GM12878 (cell line): Measurements from ENCODE around the gene YAP1. TPM values are rescaled to one million over a fixed set of nuclear protein-coding genes. Genes with fewer than 3 reads are reported as not detected.

ENCODE experiments used
- ATAC-seq: fragments of 200-7000 bp; cut with Tn5 transposase; 3 replicates; pipeline ENCODE4 v1.9.1; 2020; ENCODE audit warnings: mild to moderate bottlenecking, moderate library complexity
- BruUV-seq: library from RNA; stranded (reverse); fragments of 400-500 nt; replicated peaks from 2 replicates; lab custom pipeline; 2021; lab: Mats Ljungman, UMichigan
- CTCF ChIA-PET: fragments of 300-600 bp; sonication (Branson Sonifier 250); formaldehyde crosslinking; extraction: SDS; loops from one replicate; lab custom pipeline; 2021; ENCODE audit warnings: inconsistent platforms; lab: Yijun Ruan, JAX
- POLR2A ChIA-PET: fragments of 350-600 bp; formaldehyde crosslinking; extraction: SDS; loops from one replicate; lab custom pipeline; 2021; ENCODE audit warnings: inconsistent platforms; lab: Charles Lee
- RAD21 ChIA-PET: fragments of 300-600 bp; sonication (Branson Sonifier 250); formaldehyde crosslinking; loops from one replicate; lab custom pipeline; 2023; ENCODE audit warnings: antibody characterized with exemption; ENCODE audit not compliant: unreplicated experiment; lab: Charles Lee
- SMC1A ChIA-PET: fragments of 300-600 bp; sonication (Branson Sonifier 250); formaldehyde crosslinking; loops from one replicate; lab custom pipeline; 2023; ENCODE audit not compliant: unreplicated experiment, uncharacterized antibody; lab: Charles Lee
- DNase-seq: peaks from one replicate; pipeline ENCODE4 v3.0.0-alpha.2; 2011; ENCODE audit warnings: low read depth, low spot score
- FAIRE-seq: peaks from 3 replicates; lab custom pipeline; 2011; peaks lifted over from hg19 to GRCh38; lab: Jason Lieb, UNC
- H2AFZ ChIP-seq: 2 replicates; pipeline ENCODE4 v1.6.0; 2011; ENCODE audit warnings: low read depth, low read length, control low read depth; ENCODE audit not compliant: control insufficient read depth
- H3K27ac ChIP-seq: 2 replicates; pipeline ENCODE4 v1.5.1; 2011; ENCODE audit warnings: control low read depth; ENCODE audit not compliant: control insufficient read depth, insufficient read depth
- H3K27me3 ChIP-seq, 2 experiments: replicated peaks in 1 of 2; 2 replicates each; pipeline versions ENCODE4 v1.6.0 to v1.6.1; 2011; ENCODE audit warnings: low read length in 1 of 2; ENCODE audit not compliant: control insufficient read depth in 2 of 2, insufficient read depth in 2 of 2
- H3K36me3 ChIP-seq, 2 experiments: 2 replicates each; pipeline ENCODE4 v1.5.1; 2011; ENCODE audit warnings: low read length in 1 of 2; ENCODE audit not compliant: control insufficient read depth in 2 of 2, insufficient read depth in 2 of 2
- H3K4me1 ChIP-seq: 2 replicates; pipeline ENCODE4 v1.6.1; 2011; ENCODE audit warnings: mild to moderate bottlenecking, low read length, moderate library complexity, mixed read lengths; ENCODE audit not compliant: control insufficient read depth, insufficient read depth
- H3K4me2 ChIP-seq: 2 replicates; pipeline ENCODE4 v1.6.0; 2011; ENCODE audit warnings: control low read depth; ENCODE audit not compliant: control insufficient read depth, insufficient read depth
- H3K4me3 ChIP-seq: fragments of 200-600 bp; sonication (generic); 2 replicates; pipeline ENCODE4 v1.5.1; 2016
- H3K79me2 ChIP-seq: 2 replicates; pipeline ENCODE4 v1.6.0; 2011; ENCODE audit warnings: low read length; ENCODE audit not compliant: control insufficient read depth, insufficient read depth
- H3K9ac ChIP-seq: 2 replicates; pipeline ENCODE4 v1.8.0; 2011; ENCODE audit warnings: low read length, control low read depth, mixed read lengths; ENCODE audit not compliant: control insufficient read depth, insufficient read depth
- H3K9me3 ChIP-seq: replicated peaks from 3 replicates; pipeline ENCODE4 v1.5.1; 2011; ENCODE audit warnings: mild to moderate bottlenecking, low read length; ENCODE audit not compliant: control insufficient read depth, insufficient read depth
- H4K20me1 ChIP-seq: 2 replicates; pipeline ENCODE4 v1.6.0; 2011; ENCODE audit not compliant: control insufficient read depth, insufficient read depth
- ATF7 ChIP-seq: fragments of 450-650 bp; IDR thresholded peaks from 2 replicates; pipeline ENCODE4 v1.6.1; 2016; ENCODE audit warnings: low read depth, mild to moderate bottlenecking
- IKZF1 ChIP-seq: fragments of 450-650 bp; conservative IDR thresholded peaks from 2 replicates; pipeline ENCODE4 v1.6.1; 2017; ENCODE audit warnings: antibody characterized with exemption, mild to moderate bottlenecking
- NR2C2 ChIP-seq: IDR thresholded peaks from 2 replicates; pipeline ENCODE4 v1.6.1; 2011; ENCODE audit warnings: borderline replicate concordance, low read depth; ENCODE audit not compliant: control insufficient read depth, insufficient read length
- PAX8 ChIP-seq: fragments of 450-650 bp; IDR thresholded peaks from 2 replicates; pipeline ENCODE4 v1.6.1; 2017; ENCODE audit warnings: mild to moderate bottlenecking, moderate library complexity
- PML ChIP-seq: IDR thresholded peaks from 2 replicates; pipeline ENCODE4 v1.6.1; 2012; ENCODE audit warnings: low read length, inconsistent platforms
- SMAD5 ChIP-seq: IDR thresholded peaks from 2 replicates; pipeline ENCODE4 v1.6.1; 2016; ENCODE audit warnings: antibody characterized with exemption, low read depth
- TBL1XR1 ChIP-seq: IDR thresholded peaks from 2 replicates; pipeline ENCODE4 v1.6.1; 2012; ENCODE audit warnings: low read depth, low read length, improper control_type of control experiment
- ZNF622 ChIP-seq: fragments of 450-650 bp; IDR thresholded peaks from 2 replicates; pipeline ENCODE4 v1.6.1; 2017; ENCODE audit warnings: mild to moderate bottlenecking, inconsistent platforms
- WGBS: methylation state at CpG from one replicate; pipeline ENCODE4 v1.1.6; 2016; ENCODE audit warnings: low lambda C conversion rate; ENCODE audit not compliant: insufficient replicate concordance, insufficient coverage; ENCODE audit errors: missing lambda C conversion rate; 5-methylcytosine and 5-hydroxymethylcytosine counted together
- in situ Hi-C: fragments of 300-500 bp; cut with MboI; formaldehyde crosslinking; loops from 9 replicates; pipeline ENCODE4 v1.14.3; 2018; ENCODE audit warnings: mixed read lengths
- intact Hi-C: fragments of 100-400 bp; cut with micrococcal nuclease; formaldehyde crosslinking; loops from one replicate; pipeline ENCODE4 v1.14.2; 2022; ENCODE audit not compliant: unreplicated experiment
- polyA plus RNA-seq, 11 experiments: library from polyadenylated mRNA; depleted of rRNA in 4 of 11; unstranded in 6 of 11; stranded (reverse) in 5 of 11; fragments of >200 nt; fragmentation: Nextera tagmentation in 4 of 11; fragmentation: Illumina TruSeq in 1 of 11; extraction: Ambion mirVana in 4 of 11; extraction: Trizol in 1 of 11; gene quantifications; 1 replicate in 1 of 11; 2 replicates in 10 of 11; pipeline versions ENCODE4 v1.2.1 to v1.2.3, GENCODE V29; 2011 to 2016; ENCODE audit warnings: inconsistent platforms in 2 of 11, missing spikeins in 2 of 11, low read depth in 1 of 11
- total RNA-seq, 4 experiments: library from RNA; depleted of rRNA in 3 of 4; stranded (reverse); fragments of >200 nt in 3 of 4; fragmentation: Illumina TruSeq in 1 of 4; extraction: Trizol in 1 of 4; gene quantifications; 2 replicates each; pipeline versions ENCODE4 v1.2.1 to v1.2.3, GENCODE V29; 2013 to 2021
- TF ChIP-seq, protein P1 (sequence below): fragments of 450-650 bp; IDR thresholded peaks from 2 replicates; pipeline ENCODE4 v1.6.1; 2017; ENCODE audit warnings: mild to moderate bottlenecking, low read depth, inconsistent platforms; ENCODE audit not compliant: poor library complexity, severe bottlenecking
- TF ChIP-seq, protein P2 (sequence below): IDR thresholded peaks from 2 replicates; pipeline ENCODE4 v1.6.1; 2012; ENCODE audit warnings: improper control_type of control experiment, low read depth, low read length; ENCODE audit not compliant: insufficient replicate concordance
- TF ChIP-seq, protein P3 (sequence below): IDR thresholded peaks from 2 replicates; pipeline ENCODE4 v1.6.1; 2011; ENCODE audit warnings: borderline replicate concordance, low read depth, mild to moderate bottlenecking, moderate library complexity, mixed read lengths, low read length; ENCODE audit not compliant: insufficient read depth; ENCODE audit errors: extremely low read length

The YAP1 gene
- total and polyA plus RNA-seq, 10 of the 15 experiments (the other 5 are each of a cell fraction or from before 2014, with no cell fraction given), result 0.03 to 0.33 (median 0.10) TPM; not detected in 6

DNA sequence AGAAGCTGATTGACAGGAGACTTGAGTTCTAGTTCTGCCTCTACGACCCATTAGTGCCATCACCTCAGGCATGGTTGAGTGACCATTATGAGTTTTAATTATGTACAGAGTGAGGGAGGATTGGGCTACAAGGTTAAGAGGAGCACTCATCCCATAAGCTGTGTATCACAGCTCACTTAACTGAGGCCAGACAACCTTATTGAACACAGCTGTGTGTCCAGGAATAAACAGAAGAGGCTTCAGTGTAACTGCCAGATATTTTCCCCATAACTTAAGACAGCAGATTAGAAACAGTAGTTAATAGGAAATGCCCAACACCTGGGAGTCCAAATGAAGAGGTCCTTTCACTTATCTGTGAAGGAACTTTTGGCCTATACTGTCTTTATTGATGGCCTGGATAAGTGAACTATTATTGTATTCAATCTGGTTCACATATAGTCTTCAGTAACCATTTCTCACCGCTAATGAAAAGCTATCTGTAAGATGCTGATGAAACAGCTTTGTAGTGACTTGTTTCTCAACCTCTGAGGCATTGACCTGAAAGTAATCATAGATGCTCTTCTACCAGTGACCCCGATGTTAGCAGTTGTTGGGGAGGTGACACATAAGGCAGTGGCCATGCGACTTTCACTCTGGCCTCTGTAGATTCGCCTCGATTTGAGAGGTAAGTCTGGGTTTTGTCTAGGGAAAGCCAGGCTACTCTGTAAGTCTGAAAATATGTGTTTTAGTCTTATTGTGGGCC, 41.7 kb downstream of the YAP1 start (continued):
- TF ChIP-seq PAX8 (no peak), ATF7 (no peak), TBL1XR1 (no peak), ZNF622 (no peak)

DNA sequence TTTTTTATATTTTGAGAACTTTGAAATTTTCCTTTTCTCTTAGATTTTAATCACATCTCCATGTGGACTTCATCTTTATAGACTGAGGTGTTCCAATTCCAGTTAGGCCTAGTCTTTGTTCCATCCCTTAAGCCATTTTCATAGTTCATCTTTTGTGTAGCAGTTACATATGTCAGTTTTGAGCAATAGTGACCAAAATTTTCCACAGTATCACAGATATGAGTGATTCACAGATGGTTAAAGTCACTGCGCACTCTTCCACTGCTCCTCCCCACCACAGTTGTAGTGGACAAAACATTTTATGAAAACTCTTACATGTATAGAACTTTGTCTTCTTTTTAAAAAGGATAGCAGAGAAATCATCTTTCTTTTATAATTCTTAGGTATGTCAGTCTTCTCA, 42.8 kb downstream of the YAP1 start:
- intact Hi-C loops, result no loop called here
- Histone ChIP-seq H2AFZ (no peak overlapping the region), H3K4me2 (no peak overlapping the region), H3K79me2 (no peaks in the 10 kb centered on the region), H3K27ac (no peak overlapping the region), H3K9me3 (no peaks in the 10 kb centered on the region), H3K27me3 (no peaks in the 10 kb centered on the region; a peak in 1 of 4 replicates), H3K4me1 (no peaks in the 10 kb centered on the region), H3K9ac (no peak overlapping the region), H3K4me3 (no peak overlapping the region), H3K36me3 (no peaks in the 10 kb centered on the region), H4K20me1 (no peaks in the 10 kb centered on the region)
- FAIRE-seq, result no peak
- ChIA-PET SMC1A (no interaction called here), POLR2A (no interaction called here), CTCF (no interaction called here), RAD21 (no interaction called here)
- ATAC-seq, result no peak
- no TSS peak for BruUV-seq
- no peak for DNase-seq
- 96% methylated on average over 1 of the region's 1 CpG for WGBS
- in situ Hi-C loops, result no loop called here
- TF ChIP-seq IKZF1 (no peak), SMAD5 (no peak), NR2C2 (no peak), PML (no peak), ATF7 (no peak)
- TF ChIP-seq, protein P1, sequence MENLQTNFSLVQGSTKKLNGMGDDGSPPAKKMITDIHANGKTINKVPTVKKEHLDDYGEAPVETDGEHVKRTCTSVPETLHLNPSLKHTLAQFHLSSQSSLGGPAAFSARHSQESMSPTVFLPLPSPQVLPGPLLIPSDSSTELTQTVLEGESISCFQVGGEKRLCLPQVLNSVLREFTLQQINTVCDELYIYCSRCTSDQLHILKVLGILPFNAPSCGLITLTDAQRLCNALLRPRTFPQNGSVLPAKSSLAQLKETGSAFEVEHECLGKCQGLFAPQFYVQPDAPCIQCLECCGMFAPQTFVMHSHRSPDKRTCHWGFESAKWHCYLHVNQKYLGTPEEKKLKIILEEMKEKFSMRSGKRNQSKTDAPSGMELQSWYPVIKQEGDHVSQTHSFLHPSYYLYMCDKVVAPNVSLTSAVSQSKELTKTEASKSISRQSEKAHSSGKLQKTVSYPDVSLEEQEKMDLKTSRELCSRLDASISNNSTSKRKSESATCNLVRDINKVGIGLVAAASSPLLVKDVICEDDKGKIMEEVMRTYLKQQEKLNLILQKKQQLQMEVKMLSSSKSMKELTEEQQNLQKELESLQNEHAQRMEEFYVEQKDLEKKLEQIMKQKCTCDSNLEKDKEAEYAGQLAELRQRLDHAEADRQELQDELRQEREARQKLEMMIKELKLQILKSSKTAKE, result no peak
- TF ChIP-seq, protein P2, sequence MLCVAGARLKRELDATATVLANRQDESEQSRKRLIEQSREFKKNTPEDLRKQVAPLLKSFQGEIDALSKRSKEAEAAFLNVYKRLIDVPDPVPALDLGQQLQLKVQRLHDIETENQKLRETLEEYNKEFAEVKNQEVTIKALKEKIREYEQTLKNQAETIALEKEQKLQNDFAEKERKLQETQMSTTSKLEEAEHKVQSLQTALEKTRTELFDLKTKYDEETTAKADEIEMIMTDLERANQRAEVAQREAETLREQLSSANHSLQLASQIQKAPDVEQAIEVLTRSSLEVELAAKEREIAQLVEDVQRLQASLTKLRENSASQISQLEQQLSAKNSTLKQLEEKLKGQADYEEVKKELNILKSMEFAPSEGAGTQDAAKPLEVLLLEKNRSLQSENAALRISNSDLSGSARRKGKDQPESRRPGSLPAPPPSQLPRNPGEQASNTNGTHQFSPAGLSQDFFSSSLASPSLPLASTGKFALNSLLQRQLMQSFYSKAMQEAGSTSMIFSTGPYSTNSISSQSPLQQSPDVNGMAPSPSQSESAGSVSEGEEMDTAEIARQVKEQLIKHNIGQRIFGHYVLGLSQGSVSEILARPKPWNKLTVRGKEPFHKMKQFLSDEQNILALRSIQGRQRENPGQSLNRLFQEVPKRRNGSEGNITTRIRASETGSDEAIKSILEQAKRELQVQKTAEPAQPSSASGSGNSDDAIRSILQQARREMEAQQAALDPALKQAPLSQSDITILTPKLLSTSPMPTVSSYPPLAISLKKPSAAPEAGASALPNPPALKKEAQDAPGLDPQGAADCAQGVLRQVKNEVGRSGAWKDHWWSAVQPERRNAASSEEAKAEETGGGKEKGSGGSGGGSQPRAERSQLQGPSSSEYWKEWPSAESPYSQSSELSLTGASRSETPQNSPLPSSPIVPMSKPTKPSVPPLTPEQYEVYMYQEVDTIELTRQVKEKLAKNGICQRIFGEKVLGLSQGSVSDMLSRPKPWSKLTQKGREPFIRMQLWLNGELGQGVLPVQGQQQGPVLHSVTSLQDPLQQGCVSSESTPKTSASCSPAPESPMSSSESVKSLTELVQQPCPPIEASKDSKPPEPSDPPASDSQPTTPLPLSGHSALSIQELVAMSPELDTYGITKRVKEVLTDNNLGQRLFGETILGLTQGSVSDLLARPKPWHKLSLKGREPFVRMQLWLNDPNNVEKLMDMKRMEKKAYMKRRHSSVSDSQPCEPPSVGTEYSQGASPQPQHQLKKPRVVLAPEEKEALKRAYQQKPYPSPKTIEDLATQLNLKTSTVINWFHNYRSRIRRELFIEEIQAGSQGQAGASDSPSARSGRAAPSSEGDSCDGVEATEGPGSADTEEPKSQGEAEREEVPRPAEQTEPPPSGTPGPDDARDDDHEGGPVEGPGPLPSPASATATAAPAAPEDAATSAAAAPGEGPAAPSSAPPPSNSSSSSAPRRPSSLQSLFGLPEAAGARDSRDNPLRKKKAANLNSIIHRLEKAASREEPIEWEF, result no peak
- TF ChIP-seq, protein P3, sequence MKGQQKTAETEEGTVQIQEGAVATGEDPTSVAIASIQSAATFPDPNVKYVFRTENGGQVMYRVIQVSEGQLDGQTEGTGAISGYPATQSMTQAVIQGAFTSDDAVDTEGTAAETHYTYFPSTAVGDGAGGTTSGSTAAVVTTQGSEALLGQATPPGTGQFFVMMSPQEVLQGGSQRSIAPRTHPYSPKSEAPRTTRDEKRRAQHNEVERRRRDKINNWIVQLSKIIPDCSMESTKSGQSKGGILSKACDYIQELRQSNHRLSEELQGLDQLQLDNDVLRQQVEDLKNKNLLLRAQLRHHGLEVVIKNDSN, result no peak
